SKM-1 (cell line): ENCODE results near the gene KIF2B.
"Not testable (repeated sequence)": the region's sequence is repeated elsewhere in the genome, so short reads cannot be mapped to it uniquely, and the experiment has no call there.

Experiments
- DNase-seq: peaks from one replicate; lab custom pipeline; 2025; ENCODE audit not compliant: unreplicated experiment; lab: John Stamatoyannopoulos, UW

The KIF2B gene, protein sequence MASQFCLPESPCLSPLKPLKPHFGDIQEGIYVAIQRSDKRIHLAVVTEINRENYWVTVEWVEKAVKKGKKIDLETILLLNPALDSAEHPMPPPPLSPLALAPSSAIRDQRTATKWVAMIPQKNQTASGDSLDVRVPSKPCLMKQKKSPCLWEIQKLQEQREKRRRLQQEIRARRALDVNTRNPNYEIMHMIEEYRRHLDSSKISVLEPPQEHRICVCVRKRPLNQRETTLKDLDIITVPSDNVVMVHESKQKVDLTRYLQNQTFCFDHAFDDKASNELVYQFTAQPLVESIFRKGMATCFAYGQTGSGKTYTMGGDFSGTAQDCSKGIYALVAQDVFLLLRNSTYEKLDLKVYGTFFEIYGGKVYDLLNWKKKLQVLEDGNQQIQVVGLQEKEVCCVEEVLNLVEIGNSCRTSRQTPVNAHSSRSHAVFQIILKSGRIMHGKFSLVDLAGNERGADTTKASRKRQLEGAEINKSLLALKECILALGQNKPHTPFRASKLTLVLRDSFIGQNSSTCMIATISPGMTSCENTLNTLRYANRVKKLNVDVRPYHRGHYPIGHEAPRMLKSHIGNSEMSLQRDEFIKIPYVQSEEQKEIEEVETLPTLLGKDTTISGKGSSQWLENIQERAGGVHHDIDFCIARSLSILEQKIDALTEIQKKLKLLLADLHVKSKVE

GRCh38 chr17:53822764-53823163 is at the start of gene KIF2B:
Gene KIF2B (plus strand): TSS chr17:53822927. CDS start chr17:53823034, 107 bp downstream.
- no peak for DNase-seq

DNA sequence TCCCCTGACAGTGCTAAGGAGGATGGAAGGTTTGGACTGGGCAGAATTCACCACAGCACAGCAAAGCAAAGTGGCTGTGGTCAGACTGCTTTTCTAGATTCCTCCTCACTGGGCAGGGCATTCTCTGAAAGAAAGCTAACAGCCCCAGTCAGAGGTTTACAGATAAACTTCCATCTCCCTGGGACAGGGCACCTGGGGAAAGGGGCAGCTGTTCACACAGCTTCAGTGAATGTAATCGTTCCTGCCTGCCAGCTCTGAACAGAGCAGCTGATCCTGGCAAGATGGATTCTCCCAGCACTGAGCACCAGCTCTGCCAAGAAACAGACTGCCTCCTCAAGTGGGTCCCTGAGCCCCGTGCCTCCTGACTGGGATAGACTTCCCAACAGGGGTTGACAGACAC is 42.4 kb upstream of the KIF2B start:
- no peak for DNase-seq

DNA sequence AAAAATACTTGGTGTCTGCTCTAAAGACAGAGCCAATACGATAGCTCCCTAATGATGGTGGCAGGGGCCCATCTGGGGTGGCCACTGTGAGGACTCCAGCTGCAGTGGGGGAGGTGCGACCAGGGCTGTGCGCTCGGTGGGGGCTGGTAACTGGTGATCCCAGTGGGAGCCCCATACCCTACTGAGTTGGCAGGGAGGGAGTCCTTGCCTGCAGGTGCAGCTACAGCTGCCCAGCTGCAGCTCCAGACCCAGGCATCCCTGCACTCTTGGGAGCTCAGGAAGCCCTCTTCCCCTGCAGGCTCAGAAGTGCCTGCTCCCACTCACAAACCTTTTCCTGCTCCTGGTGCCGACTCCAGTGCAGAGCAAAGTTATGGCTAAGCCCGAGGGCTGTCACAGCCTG is 31.2 kb upstream of the KIF2B start:
- DNase-seq: no peak

- no peak for DNase-seq
Observed at GRCh38 chr17:53792451-53792850, 30.3 kb upstream of the KIF2B start.

DNA sequence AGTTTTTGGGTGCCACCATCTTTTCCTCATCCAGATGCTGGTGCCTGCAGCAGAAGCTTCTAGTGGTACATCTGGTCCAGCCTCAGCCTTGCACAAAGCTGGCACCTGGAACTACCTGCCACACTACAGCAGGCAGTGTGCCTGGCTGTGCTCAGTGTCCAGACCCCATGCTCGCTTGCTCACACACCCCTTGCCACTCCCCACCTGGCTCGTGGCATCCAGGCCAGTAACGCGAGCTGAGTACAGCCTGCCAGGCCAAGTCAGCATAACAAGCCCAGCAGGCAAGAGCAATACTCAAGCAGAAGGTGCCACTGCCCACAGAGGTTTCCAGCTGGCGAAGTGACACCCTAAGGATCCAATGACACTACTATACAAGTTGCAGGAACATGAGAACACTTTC is 29.7 kb upstream of the KIF2B start:
- DNase-seq: no peak

- no peak for DNase-seq
Observed at GRCh38 chr17:53794875-53795274, 27.9 kb upstream of the KIF2B start.

GRCh38 chr17:53796642-53797041 is 26.1 kb upstream of the KIF2B start:
- DNase-seq: no peak

- DNase-seq: no peak
Observed at GRCh38 chr17:53797501-53797900, 25.2 kb upstream of the KIF2B start.

- DNase-seq: no peak
Observed at GRCh38 chr17:53804437-53804836, 18.3 kb upstream of the KIF2B start.

GRCh38 chr17:53806473-53806872 is 16.3 kb upstream of the KIF2B start:
- no peak for DNase-seq

GRCh38 chr17:53807286-53807685 is 15.4 kb upstream of the KIF2B start:
- no peak for DNase-seq

GRCh38 chr17:53818271-53818670 is 4.5 kb upstream of the KIF2B start:
- no peak for DNase-seq

DNA sequence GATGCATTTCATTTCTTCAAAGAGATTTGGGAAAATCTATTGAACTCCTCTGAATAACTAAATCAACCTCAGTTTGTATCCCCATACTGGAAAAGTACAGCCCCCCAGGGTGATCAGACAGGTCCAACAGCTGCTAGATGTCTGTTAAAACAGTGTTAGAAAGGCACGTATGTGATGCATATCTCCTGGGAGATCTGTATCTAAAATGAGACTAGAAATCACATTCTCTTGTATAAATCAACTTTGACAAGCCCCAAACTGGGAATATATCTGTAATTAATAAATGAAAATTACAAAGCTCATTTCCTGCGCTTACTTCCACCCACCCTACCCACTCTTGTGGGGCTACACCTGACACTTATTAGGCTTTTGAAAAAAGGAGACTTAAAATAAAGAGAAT is 3.8 kb upstream of the KIF2B start:
- no peak for DNase-seq

GRCh38 chr17:53819956-53820355 is 2.8 kb upstream of the KIF2B start:
- DNase-seq: no peak

DNA sequence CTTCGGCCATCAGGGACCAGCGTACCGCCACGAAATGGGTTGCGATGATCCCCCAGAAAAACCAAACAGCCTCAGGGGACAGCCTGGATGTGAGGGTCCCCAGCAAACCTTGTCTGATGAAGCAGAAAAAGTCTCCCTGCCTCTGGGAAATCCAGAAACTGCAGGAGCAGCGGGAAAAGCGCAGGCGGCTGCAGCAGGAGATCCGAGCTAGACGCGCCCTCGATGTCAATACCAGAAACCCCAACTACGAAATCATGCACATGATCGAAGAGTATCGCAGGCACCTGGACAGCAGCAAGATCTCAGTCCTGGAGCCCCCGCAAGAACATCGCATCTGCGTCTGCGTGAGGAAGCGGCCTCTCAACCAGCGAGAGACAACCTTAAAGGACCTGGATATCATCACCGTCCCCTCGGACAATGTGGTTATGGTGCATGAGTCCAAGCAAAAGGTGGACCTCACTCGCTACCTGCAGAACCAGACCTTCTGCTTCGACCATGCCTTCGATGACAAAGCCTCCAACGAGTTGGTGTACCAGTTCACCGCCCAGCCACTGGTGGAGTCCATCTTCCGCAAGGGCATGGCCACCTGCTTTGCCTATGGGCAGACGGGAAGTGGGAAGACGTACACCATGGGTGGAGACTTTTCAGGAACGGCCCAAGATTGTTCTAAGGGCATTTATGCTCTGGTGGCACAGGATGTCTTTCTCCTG is 769 bp downstream of the KIF2B start:
- DNase-seq: no peak

DNA sequence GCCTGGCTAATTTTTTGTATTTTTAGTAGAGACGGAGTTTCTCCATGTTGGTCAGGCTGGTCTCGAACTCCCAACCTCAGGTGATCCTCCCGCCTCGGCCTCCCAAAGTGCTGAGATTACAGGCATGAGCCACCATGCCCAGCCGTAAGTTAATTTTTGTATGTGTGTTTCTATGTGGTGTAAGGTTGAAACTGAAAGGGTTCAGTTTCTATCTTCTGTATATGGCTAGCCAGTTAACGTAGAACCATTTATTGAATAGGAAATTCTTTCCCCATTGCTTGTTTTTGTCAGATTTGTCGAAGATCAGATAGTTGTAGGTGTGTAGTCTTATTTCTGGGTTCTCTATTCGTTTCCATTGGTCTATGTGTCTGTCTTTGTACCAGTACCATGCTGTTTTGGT is 12.0 kb downstream of the KIF2B start:
- DNase-seq: not testable (repeated sequence)

DNA sequence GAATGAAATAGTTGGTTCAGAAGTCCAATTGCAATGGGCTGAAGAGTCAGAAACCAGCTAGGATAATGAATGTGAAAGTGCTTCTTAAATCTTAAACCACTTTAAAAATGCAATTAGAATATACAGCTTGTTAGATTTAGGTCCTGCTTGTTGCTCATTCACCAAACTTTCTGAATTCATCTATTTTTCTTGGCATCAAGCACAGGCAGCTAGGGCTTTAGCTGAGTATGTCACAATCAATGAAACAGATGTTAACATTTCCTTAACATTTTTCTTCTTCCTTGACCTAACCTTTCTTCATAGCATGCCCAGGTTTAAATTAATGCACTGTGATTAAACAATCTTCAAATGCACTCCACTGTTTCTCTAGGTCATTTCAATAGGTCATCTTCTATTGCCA is 14.4 kb downstream of the KIF2B start:
- no peak for DNase-seq

- DNase-seq: no peak
Observed at GRCh38 chr17:53844491-53845107, 21.9 kb downstream of the KIF2B start.

GRCh38 chr17:53871128-53871527 is 48.4 kb downstream of the KIF2B start:
- DNase-seq: not testable (repeated sequence)
